Fibroblast of skin of right quadriceps (primary cell): ENCODE measurements around the gene HS1BP3.

Experiments used
- DNase-seq: peaks from one replicate; pipeline ENCODE4 v3.0.0-alpha.2; 2013

The HS1BP3 gene

DNA sequence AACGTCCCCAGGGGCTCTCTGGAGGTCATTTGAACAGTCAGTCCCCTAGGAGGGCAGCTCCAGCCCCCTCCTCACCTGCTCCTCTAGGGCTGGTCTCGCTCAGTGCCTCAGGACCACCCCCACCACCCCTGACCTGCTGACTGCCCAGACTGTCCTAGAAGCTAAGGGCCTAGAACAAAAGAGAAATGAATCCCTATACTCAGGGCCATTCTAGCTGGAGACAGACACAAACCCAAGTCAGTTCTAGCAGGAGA is 83.0 kb downstream of the HS1BP3 start:
- no peak for DNase-seq
